SH-SY5Y (cell line): ENCODE measurements around the gene TNPO3.

ENCODE experiments used
- GATA2 ChIP-seq: IDR thresholded peaks from 2 replicates; pipeline ENCODE4 v1.6.1; 2011; ENCODE audit warnings: mild to moderate bottlenecking, low read depth, low read length
- GATA3 ChIP-seq: IDR thresholded peaks from 2 replicates; pipeline ENCODE4 v1.6.1; 2011; ENCODE audit warnings: low read depth, mild to moderate bottlenecking, low read length, moderate library complexity

GRCh38 chr7:129045682-129046081, 9.2 kb downstream of the TNPO3 start:
- TF ChIP-seq GATA3 = no peak
- TF ChIP-seq GATA2 = no peak
